Progenitor cell of endocrine pancreas (in vitro differentiated cells): Measurements from ENCODE around the gene CCDC63. TPM values are rescaled to one million over a fixed set of nuclear protein-coding genes. Genes with fewer than 3 reads are reported as not detected.

Source experiments
- DNase-seq: peaks from one replicate; pipeline ENCODE4 v3.0.0; 2021; ENCODE audit warnings: low spot score; ENCODE audit not compliant: unreplicated experiment
- H3K27ac Mint-ChIP-seq: 2 replicates; pipeline ENCODE4 v1.8.0; 2021; ENCODE audit warnings: mild to moderate bottlenecking, moderate library complexity, mixed read lengths
- H3K27me3 Mint-ChIP-seq: 2 replicates; pipeline ENCODE4 v1.8.0; 2021; ENCODE audit warnings: mixed read lengths
- H3K36me3 Mint-ChIP-seq: 2 replicates; pipeline ENCODE4 v1.8.0; 2022; ENCODE audit warnings: mixed read lengths; ENCODE audit not compliant: insufficient read depth
- H3K4me1 Mint-ChIP-seq: 2 replicates; pipeline ENCODE4 v1.8.0; 2021; ENCODE audit warnings: low read depth, mixed read lengths
- H3K4me3 Mint-ChIP-seq: 2 replicates; pipeline ENCODE4 v1.8.0; 2021; ENCODE audit warnings: low read depth, mild to moderate bottlenecking, moderate library complexity, mixed read lengths
- H3K9me3 Mint-ChIP-seq: 2 replicates; pipeline ENCODE4 v1.8.0; 2021; ENCODE audit warnings: low read depth, mixed read lengths
- CTCF ChIP-seq: fragments of 200-600 bp; sonication (generic); IDR thresholded peaks from one replicate; pipeline ENCODE4 v1.5.0; 2021; ENCODE audit warnings: antibody characterized with exemption, mild to moderate bottlenecking; ENCODE audit not compliant: unreplicated experiment
- total RNA-seq: library from RNA; stranded (reverse); gene quantifications from 2 replicates; pipeline ENCODE4 v1.2.1, GENCODE V29; 2021

Gene CCDC63
- total RNA-seq, 1 donor from 2014 or later, result not detected

DNA sequence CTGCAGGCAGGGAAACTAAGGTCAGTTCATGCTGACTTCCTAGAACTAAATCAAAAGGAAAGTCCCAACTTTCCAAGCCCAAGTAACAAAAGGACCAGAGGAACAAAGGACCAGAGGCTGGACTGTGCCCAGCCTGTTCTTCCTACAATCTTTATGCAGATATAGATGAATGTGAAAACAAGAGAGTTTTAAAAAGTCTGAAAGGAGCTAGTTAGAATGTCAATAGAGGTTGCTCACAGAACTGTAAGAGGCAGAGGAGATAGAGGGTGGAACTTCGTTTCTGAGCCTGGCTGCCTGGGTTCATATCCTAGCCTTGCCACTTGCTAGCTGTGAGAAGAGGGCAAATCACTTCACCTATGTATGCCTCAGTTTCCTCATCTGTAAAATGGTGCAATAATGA, 30.0 kb upstream of the CCDC63 start:
- no peak overlapping the region for H3K27ac Mint-ChIP-seq
- H3K27me3 Mint-ChIP-seq, result peaks cover 37% of the 10 kb centered on the region
- no peak for TF ChIP-seq CTCF
- H3K36me3 Mint-ChIP-seq, result no peaks in the 10 kb centered on the region
- no peak overlapping the region for H3K4me3 Mint-ChIP-seq
- H3K4me1 Mint-ChIP-seq, result peaks cover 4% of the 10 kb centered on the region
- DNase-seq, result no peak
- no peaks in the 10 kb centered on the region for H3K9me3 Mint-ChIP-seq

- Mint-ChIP-seq H3K36me3 (no peaks in the 10 kb centered on the region), H3K4me1 (peaks cover 1% of the 10 kb centered on the region), H3K27me3 (peaks cover 25% of the 10 kb centered on the region), H3K27ac (no peak overlapping the region), H3K9me3 (no peaks in the 10 kb centered on the region), H3K4me3 (no peak overlapping the region)
- DNase-seq, result no peak
- no peak for TF ChIP-seq CTCF
These were observed 28.3 kb upstream of the CCDC63 start for GRCh38 chr12:110818511-110818910.

DNA sequence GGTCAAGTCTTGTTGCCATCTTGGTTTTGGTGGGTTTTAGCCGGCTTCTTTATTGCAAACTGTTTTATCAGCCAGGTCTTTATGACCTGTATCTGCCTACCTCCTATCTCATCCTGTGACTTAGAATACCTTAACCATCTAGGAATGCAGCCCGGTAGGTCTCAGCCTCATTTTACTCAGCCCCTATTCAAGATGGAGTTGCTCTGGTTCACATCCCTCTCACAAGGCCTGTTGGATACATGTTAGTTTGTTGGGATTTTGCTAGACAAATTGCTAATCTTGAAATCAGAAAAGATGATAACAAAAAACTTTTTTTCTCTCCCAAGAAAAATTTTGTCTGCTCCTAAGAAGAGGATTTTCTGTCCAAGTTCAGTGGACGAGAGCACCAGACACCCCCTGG, 27.6 kb upstream of the CCDC63 start:
- DNase-seq, result no peak
- no peak overlapping the region for H3K4me3 Mint-ChIP-seq
- H3K36me3 Mint-ChIP-seq, result no peaks in the 10 kb centered on the region
- TF ChIP-seq CTCF, result no peak
- no peaks in the 10 kb centered on the region for H3K9me3 Mint-ChIP-seq
- no peak overlapping the region for H3K27ac Mint-ChIP-seq
- H3K27me3 Mint-ChIP-seq, result peaks cover 28% of the 10 kb centered on the region
- peaks cover 2% of the 10 kb centered on the region for H3K4me1 Mint-ChIP-seq

DNA sequence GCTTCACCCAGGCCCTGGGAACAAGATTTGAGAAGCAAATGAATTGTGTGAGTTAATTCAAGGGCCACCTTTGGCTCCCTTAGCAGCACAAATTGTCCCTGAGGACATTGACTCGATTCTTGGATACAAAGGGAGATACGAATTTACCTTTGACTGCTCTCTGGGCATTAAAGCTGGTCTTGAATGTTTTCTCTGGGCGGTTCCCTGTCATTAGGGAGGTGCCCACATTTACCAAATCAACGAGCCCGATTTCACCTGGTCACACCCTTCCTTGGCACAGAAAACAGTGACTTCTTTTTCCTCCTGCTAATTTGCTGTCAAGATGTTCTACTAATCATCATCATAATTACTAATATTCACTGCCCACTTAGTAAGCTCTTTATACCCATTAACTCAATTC, 27.1 kb upstream of the CCDC63 start:
- Mint-ChIP-seq H3K4me3 (no peak overlapping the region), H3K4me1 (peaks cover 2% of the 10 kb centered on the region), H3K27ac (no peak overlapping the region), H3K36me3 (no peaks in the 10 kb centered on the region), H3K9me3 (no peaks in the 10 kb centered on the region), H3K27me3 (peaks cover 28% of the 10 kb centered on the region)
- no peak for DNase-seq
- TF ChIP-seq CTCF, result no peak

DNA sequence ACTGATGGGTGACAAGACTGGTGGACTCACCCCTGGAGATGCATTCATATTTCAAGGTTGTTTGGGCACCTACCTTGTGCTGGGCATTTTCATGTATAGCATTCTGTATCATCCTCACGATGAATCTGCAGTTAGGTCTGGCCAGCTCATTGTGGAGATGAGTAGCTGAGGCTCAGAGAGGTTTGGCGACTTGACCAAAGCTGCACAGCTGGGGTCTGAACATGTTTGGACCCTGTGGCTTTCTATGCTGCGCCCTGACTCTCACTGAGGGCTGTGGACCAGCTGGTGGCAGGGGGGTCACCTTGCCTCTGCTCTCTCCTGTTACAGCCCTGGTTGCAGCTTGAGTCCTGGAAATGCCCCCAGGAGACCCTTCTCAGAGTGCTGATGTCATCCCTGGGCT, 24.9 kb upstream of the CCDC63 start:
- no peak for TF ChIP-seq CTCF
- Mint-ChIP-seq H3K4me1 (peaks cover 2% of the 10 kb centered on the region), H3K27ac (no peak overlapping the region), H3K27me3 (peaks cover 24% of the 10 kb centered on the region), H3K4me3 (no peak overlapping the region), H3K36me3 (no peaks in the 10 kb centered on the region), H3K9me3 (no peaks in the 10 kb centered on the region)
- no peak for DNase-seq
